MCF 10A (cell line): ENCODE data around the gene FKBP4. TPM values are rescaled to one million over a fixed set of nuclear protein-coding genes. Genes with fewer than 3 reads are reported as not detected.

Source experiments
- BruUV-seq: library from RNA; stranded (reverse); fragments of 400-500 nt; replicated peaks from 2 replicates; lab custom pipeline; 2021; lab: Mats Ljungman, UMichigan
- CTCF ChIA-PET: fragments of 300-600 bp; sonication (Branson Sonifier 250); formaldehyde crosslinking; extraction: SDS; loops from one replicate; lab custom pipeline; 2021; ENCODE audit warnings: antibody characterized with exemption, inconsistent platforms; lab: Yijun Ruan, JAX
- POLR2A ChIA-PET: fragments of 300-600, 350-650 bp; sonication (Branson Sonifier 250); formaldehyde crosslinking; extraction: SDS; loops from one replicate; lab custom pipeline; 2020; ENCODE audit warnings: antibody characterized with exemption, inconsistent platforms; lab: Yijun Ruan, JAX
- DNase-seq: peaks from one replicate; pipeline ENCODE4 v3.0.0-alpha.2; 2018; ENCODE audit not compliant: unreplicated experiment
- H3K27ac Mint-ChIP-seq: one replicate; pipeline ENCODE4 v1.8.0; 2022; ENCODE audit warnings: mild to moderate bottlenecking, low read depth, mixed read lengths; ENCODE audit not compliant: unreplicated experiment
- H3K27me3 Mint-ChIP-seq: one replicate; pipeline ENCODE4 v1.8.0; 2022; ENCODE audit warnings: mixed read lengths; ENCODE audit not compliant: insufficient read depth, unreplicated experiment
- H3K36me3 Mint-ChIP-seq: one replicate; pipeline ENCODE4 v1.8.0; 2022; ENCODE audit warnings: mild to moderate bottlenecking, moderate library complexity, mixed read lengths; ENCODE audit not compliant: insufficient read depth, unreplicated experiment
- H3K4me1 Mint-ChIP-seq: one replicate; pipeline ENCODE4 v1.8.0; 2022; ENCODE audit warnings: mixed read lengths; ENCODE audit not compliant: insufficient read depth, unreplicated experiment
- H3K4me3 Mint-ChIP-seq: one replicate; pipeline ENCODE4 v1.8.0; 2022; ENCODE audit warnings: mild to moderate bottlenecking, moderate library complexity, mixed read lengths; ENCODE audit not compliant: unreplicated experiment
- H3K9me3 Mint-ChIP-seq: one replicate; pipeline ENCODE4 v1.8.0; 2022; ENCODE audit warnings: mixed read lengths; ENCODE audit not compliant: unreplicated experiment
- CTCF ChIP-seq: fragments of 200-600 bp; IDR thresholded peaks from one replicate; pipeline ENCODE4 v1.8.0; 2022; ENCODE audit warnings: antibody characterized with exemption, mild to moderate bottlenecking; ENCODE audit not compliant: unreplicated experiment
- intact Hi-C: fragments of 100-400 bp; cut with micrococcal nuclease; formaldehyde crosslinking; loops from 2 replicates; pipeline ENCODE4 v1.14.1; 2022
- total RNA-seq: library from RNA; stranded (reverse); gene quantifications from 2 replicates; pipeline ENCODE4 v1.2.3, GENCODE V29; 2022

The FKBP4 gene
- total RNA-seq, 1 experiment from 2014 or later = 79.1 TPM

- BruUV-seq = TSS peak; percentile 70
- ChIA-PET CTCF (interaction anchor here (0.7 to 3.8 kb wide), 7 partner anchors 13 to 1225 kb away, joined by 3 to 26 read pairs (median 5); no protein-coding TSS in a partner anchor), POLR2A (interaction anchor here (0.6 to 7.6 kb wide), 10 partner anchors 9 to 149 kb away, joined by 3 to 128 read pairs (median 4); partner anchors contain the start of genes FKBP4, FOXM1, RHNO1 and TULP3)
- peak within 1 kb of the TSS; percentile 100 for H3K4me3 Mint-ChIP-seq
- intact Hi-C loops = loop anchor here (1.0 to 2.0 kb wide), 2 partner anchors 18 to 72 kb away; partner anchors contain the start of gene FKBP4
- DNase-seq = peak; percentile 99
- peaks cover 6% of the 10 kb centered on the region for H3K4me1 Mint-ChIP-seq
- H3K27ac Mint-ChIP-seq = peak within 1 kb of the TSS; percentile 98
- no peaks in the 10 kb centered on the region for H3K27me3 Mint-ChIP-seq
- no peaks in the 10 kb centered on the region for H3K9me3 Mint-ChIP-seq
- TF ChIP-seq CTCF = no peak
- H3K36me3 Mint-ChIP-seq = peaks cover 15% of the 10 kb centered on the region
These were observed 17.8 kb downstream of the FKBP4 start, which contains the start of gene ITFG2 for GRCh38 chr12:2812290-2813213. Gene ITFG2 (plus strand): TSS chr12:2812668. CDS start chr12:2812761, 93 bp downstream.

- no TSS peak for BruUV-seq
- Mint-ChIP-seq H3K36me3 (peaks cover 19% of the 10 kb centered on the region), H3K4me3 (peak overlapping the region; percentile 100), H3K9me3 (no peaks in the 10 kb centered on the region), H3K4me1 (peaks cover 6% of the 10 kb centered on the region), H3K27ac (peak overlapping the region; percentile 98), H3K27me3 (no peaks in the 10 kb centered on the region)
- TF ChIP-seq CTCF = peak; percentile 55
- intact Hi-C loops = loop anchor here (1.0 to 2.0 kb wide), 2 partner anchors 19 to 73 kb away; partner anchors contain the start of gene FKBP4
- DNase-seq = peak; percentile 81
- ChIA-PET POLR2A (interaction anchor here (0.7 to 7.6 kb wide), 11 partner anchors 8 to 621 kb away, joined by 3 to 128 read pairs (median 4); partner anchors contain the start of genes FKBP4, FOXM1, RHNO1 and TULP3), CTCF (interaction anchor here (0.6 to 3.8 kb wide), 16 partner anchors 14 to 1224 kb away, joined by 3 to 26 read pairs (median 4); no protein-coding TSS in a partner anchor)
These were observed 18.7 kb downstream of the FKBP4 start for GRCh38 chr12:2813214-2814185.

- no TSS peak for BruUV-seq
- intact Hi-C loops = no loop called here
- peaks cover 63% of the 10 kb centered on the region for H3K36me3 Mint-ChIP-seq
- peaks cover under 1% of the 10 kb centered on the region for H3K4me1 Mint-ChIP-seq
- DNase-seq = no peak
- no peak for TF ChIP-seq CTCF
- no peak overlapping the region for H3K4me3 Mint-ChIP-seq
- no peak overlapping the region for H3K27ac Mint-ChIP-seq
- ChIA-PET POLR2A (interaction anchor here (0.8 kb wide), 1 partner anchor 19 kb away, joined by 3 read pairs; no protein-coding TSS in a partner anchor), CTCF (interaction anchor here (1.4 kb wide), 1 partner anchor 36 kb away, joined by 5 read pairs; no protein-coding TSS in a partner anchor)
- H3K27me3 Mint-ChIP-seq = no peaks in the 10 kb centered on the region
- no peaks in the 10 kb centered on the region for H3K9me3 Mint-ChIP-seq
These were observed 25.0 kb downstream of the FKBP4 start for GRCh38 chr12:2819810-2820209.
